Epithelial cell of esophagus (primary cell): ENCODE results near the gene CFAP53.

Source experiments
- DNase-seq: peaks from one replicate; pipeline ENCODE4 v3.0.0; 2010; ENCODE audit warnings: low read depth
- H3K4me3 ChIP-seq: 2 replicates; pipeline ENCODE4 v1.5.1; 2011; ENCODE audit warnings: mild to moderate bottlenecking, low read length, control low read depth
- TF ChIP-seq, protein P1 (sequence below): IDR thresholded peaks from 2 replicates; pipeline ENCODE4 v1.5.1; 2011; ENCODE audit warnings: low read depth, mild to moderate bottlenecking, low read length, control low read depth, inconsistent platforms; ENCODE audit not compliant: insufficient read depth; ENCODE audit errors: missing control alignments

CFAP53 gene

DNA sequence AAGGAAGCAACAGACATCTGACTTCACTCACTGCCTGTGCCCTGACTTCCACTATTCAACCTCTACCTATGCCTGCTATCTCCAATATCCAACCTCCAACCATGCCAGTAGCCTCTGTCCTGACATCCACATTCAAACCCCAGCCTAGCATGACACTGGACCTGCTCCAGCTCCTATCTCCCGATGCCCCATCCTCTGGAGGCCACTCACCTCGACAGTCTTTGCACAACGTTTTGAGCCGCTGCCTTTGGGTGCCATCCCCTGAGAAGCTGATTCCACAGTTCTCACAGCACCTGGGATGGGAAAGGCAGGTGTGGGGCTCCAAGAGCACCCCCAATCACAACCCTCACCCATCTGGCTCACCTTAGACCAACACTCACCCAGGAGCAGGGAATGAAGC is 10.2 kb upstream of the CFAP53 start:
- no peak overlapping the region for H3K4me3 ChIP-seq
- TF ChIP-seq, protein P1, sequence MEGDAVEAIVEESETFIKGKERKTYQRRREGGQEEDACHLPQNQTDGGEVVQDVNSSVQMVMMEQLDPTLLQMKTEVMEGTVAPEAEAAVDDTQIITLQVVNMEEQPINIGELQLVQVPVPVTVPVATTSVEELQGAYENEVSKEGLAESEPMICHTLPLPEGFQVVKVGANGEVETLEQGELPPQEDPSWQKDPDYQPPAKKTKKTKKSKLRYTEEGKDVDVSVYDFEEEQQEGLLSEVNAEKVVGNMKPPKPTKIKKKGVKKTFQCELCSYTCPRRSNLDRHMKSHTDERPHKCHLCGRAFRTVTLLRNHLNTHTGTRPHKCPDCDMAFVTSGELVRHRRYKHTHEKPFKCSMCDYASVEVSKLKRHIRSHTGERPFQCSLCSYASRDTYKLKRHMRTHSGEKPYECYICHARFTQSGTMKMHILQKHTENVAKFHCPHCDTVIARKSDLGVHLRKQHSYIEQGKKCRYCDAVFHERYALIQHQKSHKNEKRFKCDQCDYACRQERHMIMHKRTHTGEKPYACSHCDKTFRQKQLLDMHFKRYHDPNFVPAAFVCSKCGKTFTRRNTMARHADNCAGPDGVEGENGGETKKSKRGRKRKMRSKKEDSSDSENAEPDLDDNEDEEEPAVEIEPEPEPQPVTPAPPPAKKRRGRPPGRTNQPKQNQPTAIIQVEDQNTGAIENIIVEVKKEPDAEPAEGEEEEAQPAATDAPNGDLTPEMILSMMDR = no peak
- no peak for DNase-seq

- TF ChIP-seq, protein P1 = no peak
- H3K4me3 ChIP-seq = no peak overlapping the region
- DNase-seq = no peak
These were observed 9.3 kb upstream of the CFAP53 start for GRCh38 chr18:50275503-50276036.

DNA sequence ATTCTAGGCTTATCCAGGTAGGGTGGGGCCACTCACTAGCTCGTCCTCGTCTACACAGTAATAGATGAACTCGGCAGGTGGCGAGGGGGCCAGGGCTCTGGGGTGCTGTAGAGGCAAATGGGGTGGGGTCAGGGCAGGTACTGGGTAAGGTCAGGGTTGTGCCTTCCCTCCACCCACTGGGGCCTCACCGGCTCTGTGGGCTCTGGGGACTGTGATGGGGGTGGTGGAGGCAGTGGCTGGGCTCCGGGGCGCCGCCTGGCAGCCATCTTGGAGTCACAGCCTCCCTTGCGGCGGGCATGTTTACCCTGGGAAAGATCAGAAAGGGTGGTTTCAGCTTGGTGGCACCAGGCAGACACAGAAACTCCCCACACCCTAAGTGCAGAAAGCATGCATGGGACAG is 8.6 kb upstream of the CFAP53 start:
- no peak for DNase-seq
- H3K4me3 ChIP-seq = no peak overlapping the region
- TF ChIP-seq, protein P1 = no peak

- H3K4me3 ChIP-seq = no peak overlapping the region
- TF ChIP-seq, protein P1 = no peak
These were observed 7.7 kb upstream of the CFAP53 start for GRCh38 chr18:50274044-50274442.

DNA sequence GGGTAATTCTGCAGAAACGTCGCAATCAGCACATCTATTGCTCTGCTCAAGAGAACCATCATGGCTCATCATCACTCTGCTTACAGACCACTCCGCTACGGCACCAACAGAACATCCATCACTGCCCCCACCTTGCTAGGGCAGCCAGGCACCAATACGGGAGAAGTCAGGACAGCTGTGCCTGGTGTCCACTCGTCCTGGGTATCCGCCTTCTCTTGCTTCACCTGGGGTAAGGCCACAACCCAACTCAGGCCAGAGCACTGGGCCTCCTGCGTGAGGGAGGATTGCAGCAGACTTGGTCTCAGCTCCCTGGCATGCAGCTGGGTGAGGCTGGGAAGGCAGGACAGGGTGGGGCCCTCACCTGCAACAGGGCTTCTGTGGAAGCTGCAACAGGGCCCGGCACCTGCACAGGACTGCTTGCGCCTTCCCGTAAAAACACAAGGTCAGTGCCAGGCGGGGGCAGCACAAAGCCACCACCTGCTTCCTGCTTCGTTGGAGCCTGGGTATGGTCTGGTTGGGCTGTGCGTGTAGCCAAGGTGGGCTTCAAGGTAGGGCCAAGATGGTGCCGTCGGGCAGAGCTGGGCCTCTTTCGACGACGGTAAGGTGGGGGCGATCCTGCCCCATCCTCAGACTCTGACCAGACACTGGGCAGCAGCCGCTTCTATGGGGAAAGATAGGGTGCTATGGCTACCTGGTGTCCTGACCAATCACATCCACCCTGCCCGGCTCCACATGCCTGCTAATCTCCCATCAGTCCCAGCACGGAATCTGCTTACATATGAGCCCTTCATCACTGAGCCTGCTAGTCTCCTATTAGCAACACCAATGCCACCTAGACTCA is 7.1 kb upstream of the CFAP53 start:
- H3K4me3 ChIP-seq = no peak overlapping the region
- TF ChIP-seq, protein P1 = no peak
- DNase-seq = peak; percentile 62

More at GRCh38 chr18:50274044-50274442, 7.7 kb upstream of the CFAP53 start:
- DNase-seq = no peak

DNA sequence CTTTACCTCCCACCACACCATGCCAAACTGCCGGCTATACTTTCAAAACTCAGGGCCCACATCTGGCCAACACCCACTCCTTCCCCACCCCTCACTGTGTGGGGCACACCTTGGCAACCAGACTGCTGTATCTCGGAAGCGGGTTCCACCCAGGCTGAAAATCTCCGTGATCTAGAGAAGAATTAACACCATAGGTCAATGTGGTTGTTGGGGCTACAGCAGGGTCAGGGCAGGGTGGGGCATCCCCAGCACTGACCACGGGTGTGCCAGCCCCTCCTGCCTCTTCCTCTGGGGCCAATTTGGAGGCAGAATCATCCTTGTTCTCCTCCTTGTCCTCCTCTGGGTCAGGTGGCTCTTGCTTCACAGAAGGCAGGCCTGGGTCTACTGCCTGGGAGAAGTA is 6.3 kb upstream of the CFAP53 start:
- DNase-seq = no peak
- no peak overlapping the region for H3K4me3 ChIP-seq
- TF ChIP-seq, protein P1 = no peak

GRCh38 chr18:50268022-50268747 is 1.9 kb upstream of the CFAP53 start:
- DNase-seq = peak; percentile 67
- peak overlapping the region; percentile 47 for H3K4me3 ChIP-seq

More at GRCh38 chr18:50268022-50268747, 1.9 kb upstream of the CFAP53 start:
- TF ChIP-seq, protein P1 = peak; percentile 69
